ENCODE results near the gene NUCKS1. TPM values are rescaled to one million over a fixed set of nuclear protein-coding genes. Genes with fewer than 3 reads are reported as not detected.

NUCKS1 gene
- total and polyA plus RNA-seq, 2 donors (not counting 1 experiment from before 2014, with no cell fraction given), result 98.1 to 137 TPM

DNA sequence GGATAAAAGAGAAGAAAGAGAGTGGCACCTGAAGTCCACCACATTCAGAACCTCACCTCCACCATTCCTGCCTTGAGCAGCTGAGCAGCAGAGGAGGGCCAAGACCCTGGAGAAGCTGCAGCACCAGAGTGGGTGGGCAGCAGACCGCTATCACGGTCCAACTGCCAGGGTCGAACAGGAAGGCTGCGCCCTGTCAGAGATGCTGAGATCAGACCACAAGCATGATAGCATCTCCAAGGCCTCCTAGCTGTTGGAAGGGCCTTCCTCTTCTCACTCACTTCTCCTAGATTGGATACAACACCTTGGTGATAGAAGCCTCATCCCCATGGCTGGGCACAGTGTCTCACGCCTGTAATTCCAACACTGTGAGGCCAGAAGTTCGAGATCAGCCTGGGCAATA, 57.6 kb downstream of the NUCKS1 start:
- Histone ChIP-seq H3K4me1 (ENCODE audit: control insufficient read depth, extremely low read depth, insufficient read depth, low read length) (no peaks in the 10 kb centered on the region), H3K9ac (ENCODE audit: insufficient read depth, low read length) (no peak overlapping the region), H4K20me1 (ENCODE audit: control insufficient read depth, extremely low read depth, insufficient read depth, low read length) (no peaks in the 10 kb centered on the region), H3K4me2 (ENCODE audit: extremely low read depth, insufficient read depth, low read length) (no peak overlapping the region), H2AFZ (ENCODE audit: low read length) (no peak overlapping the region), H3K27me3 (ENCODE audit: control insufficient read depth, insufficient read depth, low read length) (no peaks in the 10 kb centered on the region), H3K4me3 (replicated peaks in 1 of 4; ENCODE audit: control extremely low read depth in 1 of 4, insufficient read depth in 1 of 4, low read depth in 3 of 4, low read length in 4 of 4) (no peak overlapping the region), H3K27ac (ENCODE audit: insufficient read depth, low read length) (no peak overlapping the region), H3K79me2 (ENCODE audit: control insufficient read depth, insufficient read depth, low read length) (no peaks in the 10 kb centered on the region), H3K36me3 (ENCODE audit: control insufficient read depth, insufficient read depth, low read length) (no peaks in the 10 kb centered on the region), H3K9me3 (ENCODE audit: control insufficient read depth, insufficient read depth, low read depth, low read length) (no peaks in the 10 kb centered on the region)
- TF ChIP-seq EZH2 (IDR thresholded peaks at IDR 0.05; ENCODE audit: low read length, missing control alignments), result no peak
- TF ChIP-seq, protein P1, sequence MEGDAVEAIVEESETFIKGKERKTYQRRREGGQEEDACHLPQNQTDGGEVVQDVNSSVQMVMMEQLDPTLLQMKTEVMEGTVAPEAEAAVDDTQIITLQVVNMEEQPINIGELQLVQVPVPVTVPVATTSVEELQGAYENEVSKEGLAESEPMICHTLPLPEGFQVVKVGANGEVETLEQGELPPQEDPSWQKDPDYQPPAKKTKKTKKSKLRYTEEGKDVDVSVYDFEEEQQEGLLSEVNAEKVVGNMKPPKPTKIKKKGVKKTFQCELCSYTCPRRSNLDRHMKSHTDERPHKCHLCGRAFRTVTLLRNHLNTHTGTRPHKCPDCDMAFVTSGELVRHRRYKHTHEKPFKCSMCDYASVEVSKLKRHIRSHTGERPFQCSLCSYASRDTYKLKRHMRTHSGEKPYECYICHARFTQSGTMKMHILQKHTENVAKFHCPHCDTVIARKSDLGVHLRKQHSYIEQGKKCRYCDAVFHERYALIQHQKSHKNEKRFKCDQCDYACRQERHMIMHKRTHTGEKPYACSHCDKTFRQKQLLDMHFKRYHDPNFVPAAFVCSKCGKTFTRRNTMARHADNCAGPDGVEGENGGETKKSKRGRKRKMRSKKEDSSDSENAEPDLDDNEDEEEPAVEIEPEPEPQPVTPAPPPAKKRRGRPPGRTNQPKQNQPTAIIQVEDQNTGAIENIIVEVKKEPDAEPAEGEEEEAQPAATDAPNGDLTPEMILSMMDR (conservative IDR thresholded peaks at IDR 0.05 in 1 of 2, IDR thresholded peaks at IDR 0.05 in 1 of 2; ENCODE audit: low read depth in 1 of 2, low read length in 2 of 2), result no peak
- no peak for DNase-seq (ENCODE audit: low read depth in 2 of 2)

DNA sequence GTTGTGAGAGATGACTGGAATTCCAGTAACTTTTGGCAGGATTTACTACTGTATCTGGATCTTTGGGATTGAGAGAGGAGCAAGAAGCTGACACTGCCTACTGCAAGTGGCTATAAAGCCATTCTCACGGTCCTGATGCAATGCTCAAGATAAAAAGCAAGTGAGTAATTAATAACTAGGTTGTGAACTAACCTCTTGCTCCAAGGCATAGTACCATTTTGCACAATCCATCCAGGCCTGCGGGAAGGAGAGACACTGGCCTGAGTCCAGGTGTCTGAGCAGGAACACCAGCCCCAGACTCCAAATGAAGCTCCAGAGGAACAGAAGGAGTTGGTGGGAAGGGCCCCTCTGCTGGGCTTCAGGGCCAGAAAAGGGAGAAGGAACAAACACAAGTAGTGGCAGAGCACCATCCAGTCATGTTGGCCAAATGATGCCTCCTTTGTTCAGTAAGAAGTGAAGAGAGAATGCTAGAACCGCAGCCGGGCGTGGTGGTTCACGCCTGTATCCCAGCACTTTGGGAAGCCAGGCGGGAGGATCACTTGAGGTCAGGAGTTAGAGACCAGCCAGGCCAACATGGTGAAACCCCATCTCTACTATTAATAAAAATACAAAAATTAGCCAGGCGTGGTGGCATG, 59.7 kb downstream of the NUCKS1 start:
- H3K4me2 ChIP-seq (ENCODE audit: extremely low read depth, insufficient read depth, low read length), result no peak overlapping the region

DNA sequence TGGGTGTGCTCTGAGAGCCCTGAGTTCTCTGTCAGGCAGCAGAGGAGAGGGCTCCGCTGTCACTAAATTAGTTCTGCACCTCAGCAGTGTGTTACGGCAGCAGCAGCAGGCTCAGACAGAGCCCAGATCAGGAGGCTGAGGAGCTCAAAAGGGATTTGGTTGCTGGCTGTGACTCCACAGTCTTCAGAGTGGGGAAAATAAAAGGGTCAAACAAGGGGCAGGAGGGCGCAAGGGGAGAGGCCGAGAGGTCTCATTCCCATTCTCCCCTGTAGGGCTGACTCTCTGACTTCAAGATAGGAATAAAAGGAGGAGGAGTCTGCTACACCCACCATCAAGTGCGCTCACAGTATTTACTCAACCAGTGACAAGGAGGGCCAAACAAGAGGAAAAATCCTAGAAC, 60.5 kb downstream of the NUCKS1 start:
- Histone ChIP-seq H3K27ac (ENCODE audit: insufficient read depth, low read length) (no peak overlapping the region), H2AFZ (ENCODE audit: low read length) (no peak overlapping the region), H3K79me2 (ENCODE audit: control insufficient read depth, insufficient read depth, low read length) (no peaks in the 10 kb centered on the region), H3K36me3 (ENCODE audit: control insufficient read depth, insufficient read depth, low read length) (no peaks in the 10 kb centered on the region), H3K4me2 (ENCODE audit: extremely low read depth, insufficient read depth, low read length) (no peak overlapping the region), H4K20me1 (ENCODE audit: control insufficient read depth, extremely low read depth, insufficient read depth, low read length) (no peaks in the 10 kb centered on the region), H3K27me3 (ENCODE audit: control insufficient read depth, insufficient read depth, low read length) (no peaks in the 10 kb centered on the region), H3K9me3 (ENCODE audit: control insufficient read depth, insufficient read depth, low read depth, low read length) (no peaks in the 10 kb centered on the region), H3K9ac (ENCODE audit: insufficient read depth, low read length) (no peak overlapping the region), H3K4me3 (replicated peaks in 1 of 4; ENCODE audit: control extremely low read depth in 1 of 4, insufficient read depth in 1 of 4, low read depth in 3 of 4, low read length in 4 of 4) (no peak overlapping the region), H3K4me1 (ENCODE audit: control insufficient read depth, extremely low read depth, insufficient read depth, low read length) (no peaks in the 10 kb centered on the region)
- TF ChIP-seq, protein P1 (conservative IDR thresholded peaks at IDR 0.05 in 1 of 2, IDR thresholded peaks at IDR 0.05 in 1 of 2; ENCODE audit: low read depth in 1 of 2, low read length in 2 of 2), result no peak
- TF ChIP-seq EZH2 (IDR thresholded peaks at IDR 0.05; ENCODE audit: low read length, missing control alignments), result no peak
- no peak for DNase-seq (ENCODE audit: low read depth in 2 of 2)

More for the DNA sequence above, 59.7 kb downstream of the NUCKS1 start:
- no peaks in the 10 kb centered on the region for H3K36me3 ChIP-seq (ENCODE audit: control insufficient read depth, insufficient read depth, low read length)
- H3K4me3 ChIP-seq (replicated peaks in 1 of 4; ENCODE audit: control extremely low read depth in 1 of 4, insufficient read depth in 1 of 4, low read depth in 3 of 4, low read length in 4 of 4), result no peak overlapping the region
- no peak for DNase-seq (ENCODE audit: low read depth in 2 of 2)
- no peaks in the 10 kb centered on the region for H3K4me1 ChIP-seq (ENCODE audit: control insufficient read depth, extremely low read depth, insufficient read depth, low read length)
- H3K9me3 ChIP-seq (ENCODE audit: control insufficient read depth, insufficient read depth, low read depth, low read length), result no peaks in the 10 kb centered on the region
- no peak overlapping the region for H3K9ac ChIP-seq (ENCODE audit: insufficient read depth, low read length)
- no peaks in the 10 kb centered on the region for H3K27me3 ChIP-seq (ENCODE audit: control insufficient read depth, insufficient read depth, low read length)
- H3K79me2 ChIP-seq (ENCODE audit: control insufficient read depth, insufficient read depth, low read length), result no peaks in the 10 kb centered on the region
- no peak overlapping the region for H3K27ac ChIP-seq (ENCODE audit: insufficient read depth, low read length)
- TF ChIP-seq, protein P1 (conservative IDR thresholded peaks at IDR 0.05 in 1 of 2, IDR thresholded peaks at IDR 0.05 in 1 of 2; ENCODE audit: low read depth in 1 of 2, low read length in 2 of 2), result no peak
- TF ChIP-seq EZH2 (IDR thresholded peaks at IDR 0.05; ENCODE audit: low read length, missing control alignments), result no peak
- H4K20me1 ChIP-seq (ENCODE audit: control insufficient read depth, extremely low read depth, insufficient read depth, low read length), result no peaks in the 10 kb centered on the region
- no peak overlapping the region for H2AFZ ChIP-seq (ENCODE audit: low read length)

Data from fibroblast of lung (primary cell).